K562 (cell line): ENCODE data around the gene ACTN3. TPM values are rescaled to one million over a fixed set of nuclear protein-coding genes. Genes with fewer than 3 reads are reported as not detected.

Source experiments
- ATAC-seq: fragments of 200-7000 bp; cut with Tn5 transposase; 3 replicates; pipeline ENCODE4 v1.9.1; 2020; ENCODE audit warnings: moderate library complexity
- BruUV-seq: library from RNA; stranded (reverse); fragments of 400-500 nt; replicated peaks from 2 replicates; lab custom pipeline; 2021; lab: Mats Ljungman, UMichigan
- CTCF ChIA-PET: fragments of 300-600 bp; formaldehyde crosslinking; extraction: SDS; loops from one replicate; lab custom pipeline; 2021; ENCODE audit warnings: low intra/inter-chr PET ratio; lab: Yijun Ruan, JAX
- POLR2A ChIA-PET: fragments of 300-600, 350-650 bp; sonication (Branson Sonifier 250); formaldehyde crosslinking; extraction: SDS; loops from one replicate; lab custom pipeline; 2021; ENCODE audit warnings: antibody characterized with exemption, inconsistent platforms; lab: Yijun Ruan, JAX
- DNase-seq, 4 experiments: peaks; one replicate each; pipeline versions ENCODE4 v3.0.0 to v3.0.0-alpha.2; 2011 to 2018; ENCODE audit warnings: low spot score in 3 of 4, mixed read lengths in 3 of 4; ENCODE audit errors: extremely low read depth in 1 of 4
- FAIRE-seq: peaks from 2 replicates; lab custom pipeline; 2011; peaks lifted over from hg19 to GRCh38; lab: Jason Lieb, UNC
- H2AFZ ChIP-seq: 2 replicates; pipeline ENCODE4 v1.6.0; 2011; ENCODE audit warnings: low read depth, low read length, control low read depth, inconsistent platforms
- H3K27ac ChIP-seq: fragments of 200-600 bp; 3 replicates; pipeline ENCODE4 v1.8.0; 2011; ENCODE audit warnings: low read depth, mild to moderate bottlenecking, control low read depth, inconsistent platforms, low read length, moderate library complexity, mixed read lengths; ENCODE audit errors: extremely low read depth
- H3K27me3 ChIP-seq, 2 experiments: fragments of 300-600 bp in 1 of 2; 2 replicates in 1 of 2; 3 replicates in 1 of 2; pipeline versions ENCODE4 v1.6.0 to v1.8.0; 2011; ENCODE audit warnings: inconsistent platforms in 2 of 2, low read length in 2 of 2, mild to moderate bottlenecking in 1 of 2, mixed read lengths in 1 of 2, moderate library complexity in 1 of 2; ENCODE audit not compliant: control insufficient read depth in 2 of 2, insufficient read depth in 2 of 2
- H3K36me3 ChIP-seq: fragments of 300-600 bp; 3 replicates; pipeline ENCODE4 v1.8.0; 2011; ENCODE audit warnings: mild to moderate bottlenecking, low read length, inconsistent platforms; ENCODE audit not compliant: control insufficient read depth, insufficient read depth
- H3K4me1 ChIP-seq, 2 experiments: fragments of 200-600 bp in 1 of 2; replicated peaks in 1 of 2; 2 replicates in 1 of 2; 3 replicates in 1 of 2; pipeline versions ENCODE4 v1.5.1 to v1.8.0; 2011; ENCODE audit warnings: inconsistent platforms in 2 of 2, low read length in 2 of 2, mild to moderate bottlenecking in 1 of 2, mixed read lengths in 1 of 2, moderate library complexity in 1 of 2; ENCODE audit not compliant: control insufficient read depth in 2 of 2, insufficient read depth in 2 of 2
- H3K4me2 ChIP-seq: 2 replicates; pipeline ENCODE4 v1.6.1; 2011; ENCODE audit warnings: low read length, control low read depth, inconsistent platforms, mixed read lengths; ENCODE audit not compliant: insufficient read depth
- H3K4me3 ChIP-seq: fragments of 200-600 bp; sonication (generic), shearing (Covaris generic); 2 replicates; pipeline ENCODE4 v1.5.1; 2016; ENCODE audit warnings: control low read depth, inconsistent platforms
- H3K79me2 ChIP-seq: fragments of 200-600 bp; 3 replicates; pipeline ENCODE4 v1.8.0; 2011; ENCODE audit warnings: low read length, inconsistent platforms; ENCODE audit not compliant: control insufficient read depth, insufficient read depth
- H3K9ac ChIP-seq, 2 experiments: 2 replicates each; pipeline versions ENCODE4 v1.6.0 to v1.6.1; 2011; ENCODE audit warnings: low read depth in 2 of 2, low read length in 2 of 2, control low read depth in 1 of 2, inconsistent platforms in 1 of 2, mild to moderate bottlenecking in 1 of 2, mixed read lengths in 1 of 2; ENCODE audit not compliant: insufficient read depth in 1 of 2
- H3K9me1 ChIP-seq: one replicate; pipeline ENCODE4 v1.6.0; 2011; ENCODE audit warnings: inconsistent platforms, mild to moderate bottlenecking, low read length, moderate library complexity; ENCODE audit not compliant: control insufficient read depth, insufficient read depth
- H3K9me3 ChIP-seq: replicated peaks from 2 replicates; pipeline ENCODE4 v1.5.1; 2011; ENCODE audit warnings: low read depth, low read length, inconsistent platforms; ENCODE audit not compliant: control insufficient read depth, insufficient read depth
- H4K20me1 ChIP-seq: replicated peaks from 2 replicates; pipeline ENCODE4 v1.6.1; 2011; ENCODE audit warnings: low read length, inconsistent platforms, mixed read lengths; ENCODE audit not compliant: control insufficient read depth, insufficient read depth
- ETS2 ChIP-seq: IDR thresholded peaks from 2 replicates; pipeline ENCODE4 v1.6.1; 2016; ENCODE audit warnings: borderline replicate concordance, missing genetic modification characterization, mild to moderate bottlenecking, moderate library complexity, missing compliant biosample characterization; ENCODE audit not compliant: poor library complexity, severe bottlenecking
- GABPA ChIP-seq: fragments of 200-800 bp; sonication (Bioruptor generic); conservative IDR thresholded peaks from 2 replicates; pipeline ENCODE4 v1.6.1; 2016; ENCODE audit warnings: low read depth, missing genetic modification characterization, missing compliant biosample characterization
- HMG20B ChIP-seq: fragments of 250-450 bp; sonication (Bioruptor Pico); IDR thresholded peaks from 2 replicates; pipeline ENCODE4 v1.5.0; 2021; ENCODE audit warnings: mild to moderate bottlenecking
- MTA2 ChIP-seq: fragments of 450-650 bp; IDR thresholded peaks from 2 replicates; pipeline ENCODE4 v1.6.1; 2016; ENCODE audit warnings: low read depth
- NELFE ChIP-seq: IDR thresholded peaks from 2 replicates; pipeline ENCODE4 v1.6.1; 2011; ENCODE audit warnings: mild to moderate bottlenecking; ENCODE audit not compliant: insufficient read depth, insufficient read length
- NFXL1 ChIP-seq: fragments of 450-650 bp; formaldehyde crosslinking; IDR thresholded peaks from 2 replicates; pipeline ENCODE4 v1.4.0; 2021; ENCODE audit warnings: mild to moderate bottlenecking
- ZBTB17 ChIP-seq: fragments of 450-650 bp; formaldehyde crosslinking; IDR thresholded peaks from 2 replicates; pipeline ENCODE4 v1.4.0; 2020; ENCODE audit warnings: mild to moderate bottlenecking
- ZC3H8 ChIP-seq: fragments of 450-650 bp; IDR thresholded peaks from 2 replicates; pipeline ENCODE4 v1.6.1; 2017
- WGBS: fragments of 100-300 bp; shearing (Covaris generic); methylation state at CpG from one replicate; pipeline ENCODE4 v1.1.6; 2016; ENCODE audit warnings: low coverage, mixed read lengths; ENCODE audit not compliant: insufficient coverage; ENCODE audit errors: missing lambda C conversion rate; 5-methylcytosine and 5-hydroxymethylcytosine counted together
- in situ Hi-C: fragments of 300-500 bp; cut with MboI; formaldehyde crosslinking; loops from 4 replicates; pipeline ENCODE4 v1.15.0; 2018; ENCODE audit warnings: inconsistent platforms, mixed read lengths
- intact Hi-C: fragments of 100-400 bp; cut with micrococcal nuclease; formaldehyde crosslinking; loops from 2 replicates; pipeline ENCODE4 v1.14.2; 2022
- polyA plus RNA-seq, 8 experiments: library from polyadenylated mRNA; depleted of rRNA in 4 of 8; stranded (reverse) in 5 of 8; unstranded in 3 of 8; fragments of >200 nt; fragmentation: Nextera tagmentation in 2 of 8; fragmentation: Illumina TruSeq in 1 of 8; extraction: Ambion mirVana in 2 of 8; extraction: Trizol in 1 of 8; gene quantifications; 2 replicates each; pipeline versions ENCODE4 v1.2.1 to v1.2.3, GENCODE V29; 2011 to 2014; ENCODE audit warnings: inconsistent platforms in 1 of 8, missing spikeins in 1 of 8
- total RNA-seq, 7 experiments: library from RNA; depleted of rRNA in 6 of 7; stranded (reverse); fragments of >200 nt in 6 of 7; fragmentation: Illumina TruSeq in 2 of 7; extraction: Trizol in 2 of 7; gene quantifications; 2 replicates each; pipeline versions ENCODE4 v1.2.1 to v1.2.3, GENCODE V29; 2011 to 2021; ENCODE audit warnings: low replicate concordance in 1 of 7

Gene ACTN3
- total and polyA plus RNA-seq, 9 of the 15 experiments (the other 6 are each of a cell fraction or from before 2014, with no cell fraction given) = not detected

GRCh38 chr11:66547662-66548009 lies 933 bp downstream of the ACTN3 start:
- Histone ChIP-seq H3K36me3 (peaks cover 5% of the 10 kb centered on the region; the same call in 1 of the 3 replicates), H4K20me1 (no peaks in the 10 kb centered on the region), H3K4me2 (no peak overlapping the region), H3K9me1 (no peaks in the 10 kb centered on the region), H3K4me1 (peaks cover 0 to 38% of the 10 kb centered on the region in 2 experiments; a peak in 4 of 5 replicates), H3K9me3 (no peaks in the 10 kb centered on the region), H3K79me2 (peaks cover 6% of the 10 kb centered on the region; the same call in 1 of the 3 replicates), H3K27me3 (peaks cover 0 to 4% of the 10 kb centered on the region in 2 experiments; a peak in 1 of 5 replicates), H3K9ac (no peak overlapping the region), H3K4me3 (no peak overlapping the region), H3K27ac (no peak overlapping the region), H2AFZ (no peak overlapping the region)
- FAIRE-seq = no peak
- WGBS = 0% methylated on average over 4 of the region's 5 CpGs
- in situ Hi-C loops (no loop called here), intact Hi-C loops (no loop called here)
- no peak for TF ChIP-seq GABPA (tag)
- no peak for TF ChIP-seq ZC3H8
- TF ChIP-seq HMG20B (CRISPR knock-in tag) = no peak
- TF ChIP-seq NFXL1 (CRISPR knock-in tag) = no peak
- no peak for TF ChIP-seq ZBTB17
- TF ChIP-seq MTA2 = no peak
- no peak for TF ChIP-seq NELFE
- no peak for TF ChIP-seq ETS2 (tag)
- no peak for DNase-seq
- POLR2A ChIA-PET = interaction anchor here (0.6 to 0.8 kb wide), 2 partner anchors 20 to 117 kb away, joined by 3 to 4 read pairs; no protein-coding TSS in a partner anchor
- no TSS peak for BruUV-seq
- no peak for ATAC-seq
- CTCF ChIA-PET = no interaction called here
